Neural cell (in vitro differentiated cells): ENCODE data around the gene MINDY4B. TPM values are rescaled to one million over a fixed set of nuclear protein-coding genes. Genes with fewer than 3 reads are reported as not detected.

ENCODE experiments used
- H2AFZ ChIP-seq: fragments of 200-600, 300-800 bp; sonication (generic), shearing (Covaris generic); 2 replicates; pipeline ENCODE4 v1.6.0; 2014; ENCODE audit warnings: low read depth, mild to moderate bottlenecking, antibody characterized with exemption, low read length, moderate library complexity
- H3F3A ChIP-seq: fragments of 200-600 bp; shearing (Covaris generic); 2 replicates; pipeline ENCODE4 v1.6.1; 2016; ENCODE audit warnings: mild to moderate bottlenecking, moderate library complexity, mixed read lengths, antibody characterized with exemption, low read length; ENCODE audit not compliant: insufficient read depth, poor library complexity, severe bottlenecking
- H3K27ac ChIP-seq: fragments of 200-600, 300-800 bp; sonication (generic), shearing (Covaris generic); 2 replicates; pipeline ENCODE4 v1.5.1; 2014; ENCODE audit warnings: mild to moderate bottlenecking, low read length, moderate library complexity
- H3K27me3 ChIP-seq: fragments of 300-800, 200-600 bp; sonication (generic), shearing (Covaris generic); 2 replicates; pipeline ENCODE4 v1.6.0; 2014; ENCODE audit warnings: mild to moderate bottlenecking, low read depth, low read length, moderate library complexity; ENCODE audit not compliant: insufficient read depth
- H3K36me3 ChIP-seq: fragments of 300-800, 200-600 bp; sonication (generic), shearing (Covaris generic); 2 replicates; pipeline ENCODE4 v1.5.1; 2014; ENCODE audit warnings: mild to moderate bottlenecking, antibody characterized with exemption, low read length, moderate library complexity; ENCODE audit not compliant: insufficient read depth
- H3K4me2 ChIP-seq: fragments of 300-800, 200-600 bp; sonication (generic), shearing (Covaris generic); 2 replicates; pipeline ENCODE4 v1.6.0; 2014; ENCODE audit warnings: mild to moderate bottlenecking, low read length
- H3K4me3 ChIP-seq: fragments of 300-800, 200-600 bp; sonication (generic), shearing (Covaris generic); 2 replicates; pipeline ENCODE4 v1.5.1; 2014; ENCODE audit warnings: mild to moderate bottlenecking, low read length, moderate library complexity
- H3K79me2 ChIP-seq: fragments of 200-600 bp; shearing (Covaris generic); replicated peaks from 2 replicates; pipeline ENCODE4 v1.6.0; 2014; ENCODE audit warnings: mild to moderate bottlenecking, low read length, moderate library complexity; ENCODE audit not compliant: insufficient read depth
- H3K9ac ChIP-seq: fragments of 300-800, 200-600 bp; sonication (generic), shearing (Covaris generic); 2 replicates; pipeline ENCODE4 v1.6.1; 2016; ENCODE audit warnings: mild to moderate bottlenecking, low read length, mixed read lengths
- H3K9me2 ChIP-seq: fragments of 200-600 bp; shearing (Covaris generic); 2 replicates; pipeline ENCODE4 v1.6.1; 2016; ENCODE audit warnings: mild to moderate bottlenecking, low read length, mixed read lengths; ENCODE audit not compliant: insufficient read depth
- H3K9me3 ChIP-seq: fragments of 200-600, 300-800 bp; sonication (generic), shearing (Covaris generic); 2 replicates; pipeline ENCODE4 v1.6.1; 2016; ENCODE audit warnings: mild to moderate bottlenecking, mixed run types, low read length, moderate library complexity, mixed read lengths
- H4K20me1 ChIP-seq: fragments of 200-600 bp; shearing (Covaris generic); 2 replicates; pipeline ENCODE4 v1.6.1; 2016; ENCODE audit warnings: mild to moderate bottlenecking, mixed run types; ENCODE audit not compliant: insufficient read depth
- CTCF ChIP-seq: fragments of 450-650 bp; IDR thresholded peaks from 2 replicates; pipeline ENCODE4 v1.5.1; 2014; ENCODE audit warnings: antibody characterized with exemption, mild to moderate bottlenecking, moderate library complexity; ENCODE audit not compliant: poor library complexity, severe bottlenecking
- EP300 ChIP-seq: fragments of 450-650 bp; conservative IDR thresholded peaks from 2 replicates; pipeline ENCODE4 v1.6.1; 2014; ENCODE audit warnings: antibody characterized with exemption, mild to moderate bottlenecking, moderate library complexity; ENCODE audit not compliant: poor library complexity, severe bottlenecking
- EZH2 ChIP-seq: fragments of 200-600, 300-800 bp; shearing (Covaris generic), sonication (generic); IDR thresholded peaks from 2 replicates; pipeline ENCODE4 v1.6.1; 2014; ENCODE audit warnings: antibody characterized with exemption, low read length, borderline replicate concordance, mild to moderate bottlenecking; ENCODE audit not compliant: insufficient read depth, poor library complexity, severe bottlenecking
- MXI1 ChIP-seq: fragments of 450-650 bp; conservative IDR thresholded peaks from 2 replicates; pipeline ENCODE4 v1.6.1; 2014; ENCODE audit warnings: antibody characterized with exemption, mild to moderate bottlenecking; ENCODE audit not compliant: poor library complexity, severe bottlenecking
- POLR2AphosphoS5 ChIP-seq: IDR thresholded peaks from 2 replicates; pipeline ENCODE4 v1.6.1; 2012
- RAD21 ChIP-seq: fragments of 450-650 bp; conservative IDR thresholded peaks from 2 replicates; pipeline ENCODE4 v1.6.1; 2014; ENCODE audit warnings: antibody characterized with exemption, mild to moderate bottlenecking, moderate library complexity
- REST ChIP-seq: IDR thresholded peaks from 2 replicates; pipeline ENCODE4 v1.6.1; 2012; ENCODE audit warnings: borderline replicate concordance
- SMC3 ChIP-seq: fragments of 450-650 bp; conservative IDR thresholded peaks from 2 replicates; pipeline ENCODE4 v1.6.1; 2014; ENCODE audit warnings: antibody characterized with exemption, mild to moderate bottlenecking, moderate library complexity; ENCODE audit not compliant: poor library complexity
- TAF1 ChIP-seq: IDR thresholded peaks from 2 replicates; pipeline ENCODE4 v1.6.1; 2012; ENCODE audit warnings: low read depth
- polyA plus RNA-seq: library from polyadenylated mRNA; depleted of rRNA; stranded (reverse); fragments of >200 nt; gene quantifications from 2 replicates; pipeline ENCODE4 v1.2.3, GENCODE V29; 2014

MINDY4B gene
- polyA plus RNA-seq, 1 donor from 2014 or later, result not detected

DNA sequence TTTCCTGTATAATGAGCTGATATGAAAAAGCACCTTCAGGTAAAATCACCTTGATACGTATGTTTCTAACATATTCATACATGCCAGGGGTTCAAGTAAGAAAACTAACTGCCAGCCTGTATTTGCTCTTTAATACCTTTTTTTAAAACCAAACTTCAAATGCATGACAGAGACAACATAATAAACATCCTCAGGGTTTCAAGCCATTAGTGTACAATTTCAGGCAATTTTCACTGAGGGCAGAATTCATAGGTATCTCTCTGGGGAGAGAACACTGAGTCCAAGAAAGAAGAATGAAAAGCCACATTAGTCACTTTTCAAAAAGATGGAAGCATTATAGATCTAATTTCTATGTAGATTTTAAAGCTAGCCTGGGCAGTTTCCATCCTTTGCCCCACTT is 26.9 kb downstream of the MINDY4B start:
- Histone ChIP-seq H3K4me3 (peak overlapping the region; percentile 46), H3F3A (peaks cover 16% of the 10 kb centered on the region), H3K36me3 (no peaks in the 10 kb centered on the region), H3K9me3 (no peaks in the 10 kb centered on the region), H2AFZ (no peak overlapping the region), H3K27ac (peak overlapping the region; percentile 91), H3K9me2 (no peaks in the 10 kb centered on the region), H3K79me2 (no peaks in the 10 kb centered on the region), H3K4me2 (peak overlapping the region; percentile 65), H3K9ac (peak overlapping the region; percentile 62), H3K27me3 (no peaks in the 10 kb centered on the region), H4K20me1 (no peaks in the 10 kb centered on the region)
- peak; percentile 85 for TF ChIP-seq EP300
- no peak for TF ChIP-seq REST
- TF ChIP-seq TAF1, result no peak
- TF ChIP-seq POLR2AphosphoS5, result peak; percentile 75

- no peak overlapping the region for H2AFZ ChIP-seq
- no peaks in the 10 kb centered on the region for H4K20me1 ChIP-seq
- H3K4me2 ChIP-seq, result peak overlapping the region; percentile 61
- H3K4me3 ChIP-seq, result peak overlapping the region; percentile 46
- H3K9ac ChIP-seq, result peak overlapping the region; percentile 62
- H3K36me3 ChIP-seq, result no peaks in the 10 kb centered on the region
- no peaks in the 10 kb centered on the region for H3K27me3 ChIP-seq
- H3K27ac ChIP-seq, result peak overlapping the region; percentile 91
- H3F3A ChIP-seq, result peaks cover 16% of the 10 kb centered on the region
- TF ChIP-seq SMC3 (no peak), TAF1 (no peak), EP300 (no peak), CTCF (no peak), POLR2AphosphoS5 (no peak), RAD21 (no peak), REST (no peak), EZH2 (no peak), MXI1 (no peak)
- H3K79me2 ChIP-seq, result no peaks in the 10 kb centered on the region
- no peaks in the 10 kb centered on the region for H3K9me2 ChIP-seq
- H3K9me3 ChIP-seq, result no peaks in the 10 kb centered on the region
These were observed 27.9 kb downstream of the MINDY4B start for GRCh38 chr3:150877303-150877702.
